Gastroesophageal sphincter (tissue), 3 donors: ENCODE measurements around the gene CFAP69.

Experiments
- CTCF ChIP-seq, 4 experiments: fragments of 200-600 bp in 2 of 4; fragments of 450-650 bp in 2 of 4; sonication (generic) in 1 of 4; IDR thresholded peaks; one replicate each; pipeline ENCODE4 v1.5.1; 2017 to 2019; ENCODE audit warnings: antibody characterized with exemption in 4 of 4, mild to moderate bottlenecking in 2 of 4, moderate library complexity in 2 of 4
- EP300 ChIP-seq: sonication (generic); formaldehyde crosslinking; IDR thresholded peaks from one replicate; pipeline ENCODE4 v1.6.1; 2017; ENCODE audit warnings: antibody characterized with exemption, mild to moderate bottlenecking
- POLR2A ChIP-seq, 2 donors: fragments of 450-650 bp; IDR thresholded peaks; one replicate each; pipeline ENCODE4 v1.6.1; 2017; ENCODE audit warnings: antibody characterized with exemption in 2 of 2, mild to moderate bottlenecking in 2 of 2, moderate library complexity in 1 of 2
- POLR2AphosphoS5 ChIP-seq: sonication (generic); formaldehyde crosslinking; IDR thresholded peaks from one replicate; pipeline ENCODE4 v1.6.1; 2017; ENCODE audit warnings: antibody characterized with exemption

DNA sequence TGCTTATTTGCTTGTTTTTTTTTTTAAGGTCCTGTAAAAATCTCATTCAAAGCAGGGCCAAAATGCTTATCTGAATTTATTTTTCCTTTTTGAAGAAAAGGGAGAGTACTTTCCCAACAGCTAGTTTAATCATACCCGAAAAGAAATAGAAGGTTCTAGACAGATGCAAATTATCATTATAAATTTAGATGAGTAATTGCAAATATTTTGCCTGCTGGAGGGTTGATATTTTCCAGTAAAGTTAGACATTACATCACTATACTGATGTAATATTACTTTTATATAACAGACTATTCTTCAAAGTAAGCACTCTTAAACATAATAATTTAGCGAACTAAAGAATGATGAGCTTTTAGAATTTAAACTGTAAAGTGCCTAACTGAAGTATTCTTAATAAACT is 14.1 kb upstream of the CFAP69 start:
- TF ChIP-seq CTCF (IDR thresholded peaks at IDR 0.05) (no peak), POLR2A (IDR thresholded peaks at IDR 0.05) (no peak), EP300 (no peak), POLR2AphosphoS5 (no peak)
